Measurements from ENCODE around the gene CFAP126. TPM values are rescaled to one million over a fixed set of nuclear protein-coding genes. Genes with fewer than 3 reads are reported as not detected.

CFAP126 gene
- total RNA-seq, 1 experiment from 2014 or later, result not detected

- Histone ChIP-seq H3K4me2 (ENCODE audit: insufficient read depth, insufficient read length, low read length) (peak overlapping the region; percentile 57), H4K20me1 (ENCODE audit: control insufficient read depth, insufficient read depth, insufficient read length) (no peaks in the 10 kb centered on the region), H3K79me2 (ENCODE audit: insufficient read depth, low read length) (no peaks in the 10 kb centered on the region), H2BK5ac (ENCODE audit: insufficient read length, low read length) (no peak overlapping the region), H2BK20ac (ENCODE audit: low read depth, low read length, poor library complexity, severe bottlenecking) (no peak overlapping the region), H4K8ac (replicated peaks; ENCODE audit: insufficient read length, low read depth, low read length) (no peak overlapping the region), H3K4ac (ENCODE audit: low read depth, low read length) (no peak overlapping the region), H3K18ac (ENCODE audit: insufficient read length, low read depth, low read length) (peak overlapping the region; percentile 78), H2BK120ac (ENCODE audit: low read depth, low read length, poor library complexity, severe bottlenecking) (no peak overlapping the region), H2BK15ac (ENCODE audit: low read depth, low read length) (no peak overlapping the region), H3K79me1 (ENCODE audit: insufficient read depth, low read depth, low read length, poor library complexity, severe bottlenecking) (no peaks in the 10 kb centered on the region), H3K4me1 (ENCODE audit: insufficient read depth, low read length) (no peaks in the 10 kb centered on the region), H4K5ac (ENCODE audit: insufficient read length, low read depth, low read length) (no peak overlapping the region), H3K27me3 (ENCODE audit: insufficient read depth, low read length) (no peaks in the 10 kb centered on the region), H3K56ac (ENCODE audit: insufficient read length, low read depth, low read length) (no peak overlapping the region), H4K91ac (ENCODE audit: insufficient read length, low read depth, low read length) (no peak overlapping the region), H2AK5ac (ENCODE audit: insufficient read length, low read length) (no peak overlapping the region), H3K14ac (ENCODE audit: insufficient read depth, low read length) (peak overlapping the region; percentile 80), H2AFZ (ENCODE audit: low read length) (no peak overlapping the region), H3K9ac (ENCODE audit: extremely low read depth, insufficient read length, low read length) (peak overlapping the region; percentile 73), H3T11ph (ENCODE audit: low read length) (no peak overlapping the region), H2BK12ac (ENCODE audit: insufficient read length, low read depth, low read length) (no peak overlapping the region), H3K27ac (ENCODE audit: insufficient read length, low read depth, low read length) (peak overlapping the region; percentile 57), H3K23me2 (ENCODE audit: insufficient read length, low read depth, low read length, poor library complexity, severe bottlenecking) (peaks cover 5% of the 10 kb centered on the region), H3K9me3 (ENCODE audit: control insufficient read depth, low read depth, low read length) (no peaks in the 10 kb centered on the region), H3K23ac (ENCODE audit: insufficient read length, low read depth, low read length) (no peak overlapping the region)
- Mint-ChIP-seq H3K9me3 (peaks cover 2 to 4% of the 10 kb centered on the region in 2 experiments; a peak in 2 of 5 replicates), H3K27ac (peak overlapping the region; percentile 97 to 100 (median 99)), H3K36me3 (ENCODE audit: insufficient read depth in 1 of 3, low read depth in 3 of 3) (no peaks in the 10 kb centered on the region; a peak in 1 of 7 replicates), H3K4me3 (peak overlapping the region; percentile 97), H3K27me3 (ENCODE audit: low read depth) (peaks cover 15% of the 10 kb centered on the region), H3K4me1 (peaks cover 10 to 12% of the 10 kb centered on the region in 2 experiments)
- TF ChIP-seq CTCF (conservative IDR thresholded peaks at IDR 0.05), result peak; percentile 54
- no CpG with 5 or more reads among the region's 53 CpGs for WGBS (ENCODE audit: extremely low coverage, insufficient read length, low lambda C conversion rate)
- peak; percentile 88 for DNase-seq
Measured at GRCh38 chr1:161399257-161399998, 31.8 kb upstream of the CFAP126 start.

All from H9 (cell line).